HG03280 (cell line): ENCODE results near the gene LANCL2.
"Not testable (repeated sequence)": the region's sequence is repeated elsewhere in the genome, so short reads cannot be mapped to it uniquely, and the experiment has no call there.

ENCODE experiments used
- ATAC-seq: cut with Tn5 transposase; IDR thresholded peaks from one replicate; pipeline ENCODE4 v1.9.1; 2021; ENCODE audit warnings: mild to moderate bottlenecking, moderate library complexity; ENCODE audit not compliant: unreplicated experiment

Gene LANCL2

DNA sequence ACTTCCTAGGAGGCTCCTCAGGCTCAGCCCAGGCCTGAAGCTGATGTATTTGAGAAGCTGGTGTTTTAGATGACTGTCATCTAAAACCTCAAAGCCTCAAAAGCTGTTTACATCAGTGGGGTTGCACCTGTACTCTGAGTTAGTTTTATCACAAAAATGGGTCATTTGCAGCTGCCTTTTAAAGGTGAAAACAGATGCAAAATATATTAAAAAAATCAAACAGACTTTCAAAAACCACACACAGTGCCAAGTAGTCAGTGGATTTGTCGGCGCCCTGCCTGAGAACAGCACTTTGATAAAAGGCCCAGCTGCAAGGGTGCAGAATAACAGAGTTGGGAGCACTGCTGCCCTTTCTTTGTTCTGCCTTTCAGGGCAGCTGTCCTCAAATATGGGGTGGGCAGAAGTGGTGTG lies 104.1 kb downstream of the LANCL2 start:
- no peak for ATAC-seq

DNA sequence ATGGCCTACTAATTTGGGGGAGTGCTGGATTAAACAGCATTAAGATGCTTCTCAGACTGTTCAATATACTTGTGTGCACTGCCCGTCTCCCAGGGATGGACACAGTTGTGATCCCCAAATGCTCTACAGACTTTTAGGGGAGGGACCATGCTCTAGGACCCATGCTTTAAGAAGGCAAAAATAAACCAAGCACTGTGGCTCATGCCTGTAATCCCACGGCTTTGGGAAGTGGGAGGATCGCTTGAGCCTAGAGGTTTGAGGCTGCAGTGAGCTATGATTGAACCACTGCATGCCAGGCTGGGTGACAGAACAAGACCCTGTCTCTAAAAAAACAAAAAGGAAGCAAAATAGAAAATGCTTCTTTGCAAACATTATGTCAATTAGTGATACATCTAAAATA lies 104.6 kb downstream of the LANCL2 start:
- ATAC-seq: no peak

DNA sequence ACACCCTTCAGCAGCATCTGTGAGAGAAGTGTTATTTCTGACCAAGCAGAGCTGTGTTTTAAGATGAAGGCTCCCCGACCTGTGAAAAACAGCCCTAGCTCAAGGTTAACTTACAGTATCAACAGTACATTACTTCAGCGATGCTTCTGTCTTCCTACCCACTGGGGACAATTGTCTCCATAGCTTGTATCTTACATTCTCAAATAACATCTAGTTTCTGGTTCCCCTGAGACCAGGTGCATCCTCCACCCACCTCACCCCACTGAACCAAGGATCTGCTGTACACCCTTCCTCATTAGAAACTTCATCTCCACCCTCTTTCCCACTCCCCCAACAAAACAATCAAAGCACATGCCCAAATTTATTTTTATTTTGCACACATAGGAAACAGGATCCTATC lies 105.1 kb downstream of the LANCL2 start:
- ATAC-seq: no peak

DNA sequence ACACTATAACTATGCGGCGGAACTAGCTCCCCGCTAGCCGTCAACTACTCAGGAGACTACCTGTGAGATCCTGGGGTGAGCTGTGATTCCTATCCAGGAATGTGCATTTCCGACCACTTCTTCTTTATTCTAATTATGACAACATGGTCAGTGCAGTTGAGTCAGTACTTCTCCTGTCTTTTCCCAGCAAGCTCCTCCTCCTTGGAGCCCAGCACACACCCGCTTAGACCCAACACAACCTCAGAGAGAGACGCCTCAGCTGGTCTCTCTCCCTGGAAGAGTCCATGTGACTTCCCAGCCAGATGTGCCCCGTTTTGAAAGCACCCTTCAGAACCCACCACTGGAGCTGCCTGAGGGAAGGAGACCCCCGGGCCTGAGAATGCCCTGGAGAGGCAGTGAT lies 106.5 kb downstream of the LANCL2 start:
- ATAC-seq: not testable (repeated sequence)

DNA sequence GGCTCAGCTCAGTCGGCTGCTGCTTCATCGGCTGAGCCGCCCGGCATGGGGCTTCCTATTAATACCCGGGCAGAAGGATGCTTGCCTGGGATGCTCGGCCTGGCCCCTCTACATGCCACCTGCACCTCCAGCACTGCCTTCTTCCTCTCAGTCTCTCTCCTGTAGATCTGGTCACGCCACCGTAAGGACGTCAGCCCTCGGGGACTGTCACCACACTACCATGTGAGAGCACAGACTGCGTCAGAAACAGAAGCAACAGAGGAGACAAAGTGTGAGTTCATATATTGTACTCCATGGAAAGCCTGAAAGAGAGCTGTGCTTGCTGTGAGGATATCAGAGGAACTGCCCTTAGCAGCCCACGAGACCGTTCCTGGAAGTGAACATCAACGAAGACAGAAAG lies 107.3 kb downstream of the LANCL2 start:
- ATAC-seq: not testable (repeated sequence)

DNA sequence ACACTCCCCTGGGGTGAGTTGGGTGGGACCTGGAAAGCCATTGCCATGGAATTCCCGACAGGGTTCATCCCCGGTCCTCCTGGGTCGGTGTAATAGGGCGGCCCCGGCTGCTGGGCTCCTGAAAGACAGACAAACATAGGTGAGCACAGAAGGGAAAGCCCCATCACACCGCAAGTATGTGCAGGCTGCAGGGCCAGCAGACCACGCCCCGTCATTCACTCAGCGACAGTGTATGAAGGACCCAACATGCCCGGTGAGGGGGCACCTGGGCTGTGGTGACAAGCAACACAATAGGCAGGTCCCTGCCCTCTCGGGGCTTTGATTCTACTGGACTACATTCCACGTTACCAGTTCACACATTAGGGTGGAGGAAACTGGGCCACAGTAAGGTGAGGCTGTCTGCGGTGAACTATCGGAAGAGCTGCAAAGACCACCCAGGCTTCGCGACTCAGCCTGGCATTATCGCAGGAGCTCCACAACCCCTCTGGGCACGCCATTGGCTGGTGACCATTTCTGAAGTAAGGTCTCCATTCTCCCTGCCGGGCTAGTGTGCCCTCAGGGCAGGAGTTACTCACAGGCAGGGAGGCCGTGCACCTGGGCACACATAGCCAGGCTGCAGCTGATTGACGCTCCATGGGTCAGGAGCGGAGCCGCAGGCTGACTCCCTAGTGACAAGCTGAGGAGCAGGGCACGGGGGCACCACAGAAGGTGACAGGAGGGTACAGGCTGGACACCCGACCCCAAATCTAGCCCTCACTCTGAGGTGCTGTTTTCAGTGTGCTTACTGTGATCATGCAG lies 108.0 kb downstream of the LANCL2 start:
- no peak for ATAC-seq

DNA sequence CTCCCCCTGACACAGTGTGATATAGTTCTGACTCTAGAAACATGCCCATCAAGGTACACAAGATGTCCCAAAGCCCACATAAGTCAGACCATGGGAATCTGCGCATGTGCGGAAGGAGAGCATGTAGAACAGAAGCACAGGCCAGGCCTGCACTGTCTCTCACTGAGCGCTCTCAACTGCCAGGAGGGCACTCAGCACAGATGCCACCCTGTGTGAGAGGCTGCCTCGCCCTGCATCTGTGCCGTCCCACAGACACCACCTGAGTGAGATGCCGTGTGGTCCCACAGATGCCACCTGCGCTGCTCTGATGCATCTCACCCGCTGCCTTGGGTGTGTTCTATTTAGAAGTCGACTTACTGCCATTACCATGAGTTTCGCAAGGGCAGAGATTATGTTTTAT lies 108.8 kb downstream of the LANCL2 start:
- no peak for ATAC-seq

DNA sequence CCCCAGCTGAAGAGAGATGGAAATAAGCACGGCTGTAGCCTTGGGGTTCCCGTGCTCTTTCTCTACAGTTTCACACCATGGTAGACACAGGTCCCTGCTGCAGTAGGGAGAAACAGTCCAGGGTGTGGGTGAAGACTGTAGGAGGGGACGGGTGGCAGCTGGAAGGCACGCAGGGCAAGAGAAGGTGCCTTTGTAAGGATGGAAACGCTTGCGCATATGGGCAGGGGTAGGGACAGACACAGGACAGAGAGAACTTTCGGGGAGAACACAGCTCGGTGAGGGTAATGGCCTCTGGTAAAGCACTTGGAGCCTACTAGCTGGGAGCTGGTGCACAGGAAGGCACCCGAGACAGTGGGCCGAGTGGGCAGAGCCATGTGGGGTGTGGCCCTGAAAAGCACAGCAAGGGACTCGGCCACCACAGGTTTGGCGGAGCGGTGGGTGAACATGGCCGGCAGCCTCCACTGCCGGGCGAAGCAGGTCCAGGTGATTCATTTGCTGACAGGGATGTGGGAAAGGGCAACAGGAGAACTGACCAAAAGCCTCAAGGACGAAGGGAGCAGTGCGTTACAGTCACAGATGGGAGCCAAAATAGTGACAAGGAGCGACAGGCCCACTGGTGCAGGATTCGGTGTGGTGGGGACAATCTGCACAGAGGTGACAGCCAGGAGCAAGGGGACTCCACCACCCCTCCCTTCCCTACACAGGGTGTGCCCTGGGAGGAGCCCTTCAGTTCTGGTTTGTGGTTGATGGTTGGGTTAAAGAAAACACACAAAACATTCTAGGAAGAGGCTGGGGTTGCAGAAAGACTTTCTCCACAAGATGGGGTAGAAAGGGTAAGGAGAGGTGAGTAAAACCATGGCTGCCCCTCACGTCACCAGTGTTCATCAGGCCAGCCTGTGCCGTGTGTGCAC lies 110.1 kb downstream of the LANCL2 start:
- ATAC-seq: no peak

DNA sequence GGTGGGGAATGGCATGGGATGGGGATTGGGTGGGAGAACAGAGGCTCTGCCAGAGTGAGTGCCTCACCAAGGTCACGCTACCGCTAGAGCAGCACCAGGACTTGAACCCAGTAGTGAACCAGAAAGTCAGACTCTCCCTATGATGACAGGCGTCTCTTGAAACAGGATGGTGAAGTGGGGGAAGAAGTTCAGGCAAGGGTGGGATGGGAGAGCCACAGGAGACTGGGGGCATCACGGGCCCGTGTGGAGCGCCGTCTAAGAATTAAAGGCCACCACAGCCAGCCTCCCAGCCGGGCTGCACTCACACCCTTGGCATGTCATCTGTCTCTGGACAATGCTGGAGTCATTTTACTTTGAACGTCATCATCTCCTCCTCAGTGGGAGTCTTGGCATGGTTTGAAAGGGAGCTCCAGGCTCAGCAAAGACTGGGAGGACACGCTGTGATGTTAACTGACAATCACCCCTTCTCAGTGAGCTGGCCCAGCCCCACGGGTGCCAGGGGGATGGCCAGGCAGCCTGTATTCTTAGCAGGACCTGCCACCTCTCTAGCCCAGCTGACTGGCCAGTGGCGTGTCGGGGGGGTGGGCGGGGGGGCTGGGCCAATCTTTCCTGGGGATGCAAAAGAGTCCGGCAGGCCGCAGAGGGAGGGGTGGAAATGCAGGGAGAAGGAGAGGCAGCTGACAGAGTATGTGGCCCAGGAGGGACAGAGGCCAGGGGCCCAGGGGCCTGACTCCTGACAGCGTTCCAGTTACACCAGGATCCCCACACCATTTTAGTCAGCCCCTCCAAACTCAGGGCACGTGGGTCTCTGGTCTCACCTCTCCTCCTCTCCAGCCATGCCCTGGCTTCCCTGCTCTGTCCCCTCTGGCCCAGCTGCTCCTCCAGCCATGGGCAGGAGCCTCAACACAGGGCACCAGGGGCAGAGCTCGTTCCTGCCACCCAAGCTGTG lies 111.0 kb downstream of the LANCL2 start:
- no peak for ATAC-seq

DNA sequence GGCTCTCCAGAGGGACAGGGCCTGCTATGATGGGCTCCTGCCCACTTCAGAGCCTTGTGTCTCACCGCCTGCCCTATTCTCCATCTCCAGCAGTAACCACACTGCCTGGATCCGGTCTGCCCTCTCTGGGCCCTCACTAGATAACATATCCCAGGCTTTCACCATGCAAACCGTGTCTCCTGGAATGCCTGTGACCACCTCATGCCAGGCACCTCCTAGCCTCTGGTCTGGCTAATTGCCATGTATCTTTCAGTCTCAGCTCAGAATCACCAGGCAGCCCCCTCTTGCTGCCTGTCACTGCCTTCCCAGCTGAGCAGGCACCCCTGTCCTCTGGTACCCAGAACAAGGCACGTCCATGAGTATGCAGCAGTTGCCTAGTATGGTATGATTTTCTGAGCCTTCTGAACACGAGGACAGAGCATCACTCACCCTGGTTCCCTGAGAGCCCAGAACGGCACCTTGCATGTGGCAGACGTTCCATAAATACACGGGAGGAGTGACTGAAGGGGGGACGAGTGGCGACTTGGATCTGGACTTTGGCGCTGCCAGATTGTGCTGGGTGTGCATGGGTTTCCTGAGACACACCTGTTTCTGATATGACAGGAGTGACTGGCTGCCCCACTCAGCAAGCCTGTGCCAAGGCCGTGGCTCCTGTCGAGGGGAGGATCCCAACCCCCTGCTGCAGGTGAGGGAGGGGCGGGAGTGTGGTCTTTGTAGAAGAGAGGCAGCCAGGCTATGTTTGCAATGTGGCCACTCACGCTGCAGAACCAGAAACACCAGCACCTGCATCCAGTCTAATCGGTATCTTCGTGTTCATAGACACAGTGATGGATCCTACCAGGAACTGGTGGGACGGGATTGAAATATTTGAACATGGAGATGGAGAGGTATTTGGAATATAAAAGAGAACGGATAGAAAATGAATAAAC lies 112.0 kb downstream of the LANCL2 start:
- no peak for ATAC-seq

DNA sequence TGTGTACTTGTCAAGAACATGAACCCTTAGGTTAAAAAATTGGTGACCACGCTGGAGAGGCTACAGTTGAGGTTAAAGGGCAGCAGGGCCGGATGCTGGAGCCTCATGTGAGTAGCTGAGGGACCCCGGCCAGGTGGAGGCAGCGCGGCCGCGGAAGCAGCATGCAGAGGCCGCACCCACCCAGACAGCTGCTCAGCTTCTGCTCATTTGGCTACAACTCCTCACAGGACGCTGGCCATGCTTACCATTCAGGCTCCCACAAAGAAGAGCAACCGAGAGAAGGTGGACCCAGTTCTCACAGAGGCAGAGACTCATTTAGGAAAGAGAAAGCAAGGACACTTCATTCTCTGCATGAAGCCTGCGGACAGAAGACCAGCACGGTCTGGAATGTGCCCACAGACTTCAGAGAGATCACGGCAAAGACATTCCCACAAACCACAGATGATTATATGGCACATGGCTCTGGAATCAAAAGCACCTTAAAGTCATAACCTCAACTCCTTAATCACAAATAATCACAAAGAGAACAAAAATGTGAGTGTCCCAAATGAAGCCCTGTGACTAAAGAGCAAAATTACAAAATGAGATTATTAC lies 112.7 kb downstream of the LANCL2 start:
- no peak for ATAC-seq

DNA sequence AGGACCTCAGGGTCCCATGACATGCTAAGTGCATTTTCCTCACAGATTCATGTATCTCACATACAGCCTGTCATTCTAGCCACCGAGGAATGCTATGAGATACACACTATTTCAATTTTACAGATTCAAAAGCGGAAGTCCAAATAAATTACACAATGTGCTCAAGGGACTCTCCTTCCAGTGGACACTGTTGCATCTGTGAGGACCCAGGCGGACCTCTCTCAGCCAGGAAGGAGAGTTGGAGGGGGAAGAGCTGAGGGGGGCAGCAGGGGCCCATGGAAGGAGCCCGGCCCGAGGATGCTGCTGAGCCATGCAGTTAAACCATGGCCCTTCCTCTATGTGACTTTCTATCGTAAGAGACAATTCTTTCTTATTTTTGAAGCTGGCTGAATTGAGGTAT lies 113.6 kb downstream of the LANCL2 start:
- no peak for ATAC-seq

DNA sequence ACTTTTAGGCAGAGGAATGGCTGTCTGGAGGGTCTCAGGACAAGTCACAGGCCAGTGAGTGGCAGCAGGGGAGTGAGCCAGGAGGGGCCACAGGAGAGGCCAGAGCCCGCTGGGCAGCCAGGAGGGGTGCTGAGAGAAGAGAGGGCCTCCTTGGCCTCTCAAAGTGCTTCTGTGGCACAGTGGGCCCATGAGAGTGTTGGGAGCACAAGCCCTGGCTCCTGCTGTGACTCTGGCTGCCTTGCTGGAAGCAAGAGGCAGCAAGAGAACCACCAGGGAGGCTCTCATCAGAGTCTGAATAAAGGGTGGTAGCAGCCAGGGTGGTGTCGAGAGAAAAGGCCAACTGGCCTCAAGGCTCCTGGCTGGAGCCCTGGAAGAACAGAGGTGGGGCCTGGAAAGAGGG lies 116.0 kb downstream of the LANCL2 start:
- no peak for ATAC-seq

DNA sequence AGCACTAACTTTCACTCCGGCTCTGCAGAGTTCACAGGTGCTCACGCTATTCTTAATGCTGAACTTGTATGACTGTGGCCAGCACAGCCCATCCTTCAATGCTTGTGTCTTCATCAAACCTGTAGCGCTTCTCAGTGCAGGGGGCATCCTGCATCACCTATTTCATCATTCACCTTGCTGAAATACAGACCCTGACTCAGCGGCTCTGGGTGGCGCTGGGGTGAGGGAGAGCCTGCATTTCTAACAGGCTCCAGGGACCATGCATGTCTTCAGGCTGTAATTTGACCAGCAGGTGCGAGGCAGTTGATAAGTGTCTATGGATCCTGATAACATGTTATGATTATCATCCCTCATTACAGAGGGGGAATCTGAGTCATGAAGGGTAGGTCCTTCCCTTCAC lies 117.9 kb downstream of the LANCL2 start:
- ATAC-seq: no peak
